HepG2 (cell line): ENCODE measurements around the gene DDX19B. TPM values are rescaled to one million over a fixed set of nuclear protein-coding genes. Genes with fewer than 3 reads are reported as not detected.

ENCODE experiments used
- BRCA1 ChIP-seq: sonication (generic); formaldehyde crosslinking; IDR thresholded peaks from 2 replicates; pipeline ENCODE4 v1.4.0; 2020; ENCODE audit warnings: missing genetic modification reagents
- CBX5 ChIP-seq: sonication (generic); formaldehyde crosslinking; IDR thresholded peaks from 2 replicates; pipeline ENCODE4 v1.4.0; 2020; ENCODE audit warnings: missing genetic modification reagents, borderline replicate concordance
- MYNN ChIP-seq: sonication (generic); formaldehyde crosslinking; IDR thresholded peaks from 2 replicates; pipeline ENCODE4 v1.4.0; 2020; ENCODE audit warnings: mild to moderate bottlenecking, low read depth, missing genetic modification reagents
- NAIF1 ChIP-seq: sonication (generic); formaldehyde crosslinking; IDR thresholded peaks from 2 replicates; pipeline ENCODE4 v1.5.0; 2020; ENCODE audit warnings: mild to moderate bottlenecking, missing genetic modification reagents, borderline replicate concordance
- PAWR ChIP-seq: sonication (generic); formaldehyde crosslinking; IDR thresholded peaks from 2 replicates; pipeline ENCODE4 v1.4.0; 2020; ENCODE audit warnings: missing genetic modification reagents, mild to moderate bottlenecking, borderline replicate concordance
- POLR2G ChIP-seq: fragments of 200-400 bp; formaldehyde crosslinking; IDR thresholded peaks from 2 replicates; pipeline ENCODE4 v1.6.1; 2018; ENCODE audit warnings: mild to moderate bottlenecking, low read depth, low read length, moderate library complexity
- PRPF4 ChIP-seq: fragments of 200-400 bp; formaldehyde crosslinking; IDR thresholded peaks from 2 replicates; pipeline ENCODE4 v1.6.1; 2016; ENCODE audit warnings: low read length, low read depth; ENCODE audit not compliant: poor library complexity, severe bottlenecking
- RAD51 ChIP-seq: fragments of 450-650 bp; IDR thresholded peaks from 2 replicates; pipeline ENCODE4 v1.6.1; 2016; ENCODE audit warnings: borderline replicate concordance
- SCMH1 ChIP-seq: sonication (generic); formaldehyde crosslinking; IDR thresholded peaks from 2 replicates; pipeline ENCODE4 v1.9.0; 2021; ENCODE audit warnings: missing genetic modification reagents, mild to moderate bottlenecking, borderline replicate concordance
- ZNF121 ChIP-seq: sonication (generic); formaldehyde crosslinking; IDR thresholded peaks from 2 replicates; pipeline ENCODE4 v1.5.0; 2020; ENCODE audit warnings: mild to moderate bottlenecking, missing genetic modification reagents
- ZNF296 ChIP-seq: sonication (generic); formaldehyde crosslinking; conservative IDR thresholded peaks from 2 replicates; pipeline ENCODE4 v1.5.0; 2020; ENCODE audit warnings: mild to moderate bottlenecking, missing genetic modification reagents
- ZNF503 ChIP-seq: sonication (generic); formaldehyde crosslinking; IDR thresholded peaks from 2 replicates; pipeline ENCODE4 v1.4.0; 2020; ENCODE audit warnings: missing genetic modification reagents
- ZNF574 ChIP-seq: sonication (generic); formaldehyde crosslinking; IDR thresholded peaks from 2 replicates; pipeline ENCODE4 v1.4.0; 2020; ENCODE audit warnings: missing genetic modification reagents
- ZNF652 ChIP-seq: IDR thresholded peaks from 2 replicates; pipeline ENCODE4 v1.6.1; 2016; ENCODE audit warnings: low read depth, borderline replicate concordance
- polyA plus RNA-seq, 8 experiments: library from polyadenylated mRNA; depleted of rRNA in 3 of 8; stranded (reverse) in 7 of 8; unstranded in 1 of 8; fragments of >200 nt; fragmentation: Illumina TruSeq in 4 of 8; extraction: Trizol in 4 of 8; gene quantifications; 2 replicates each; pipeline versions ENCODE4 v1.2.1 to v1.2.3, GENCODE V29; 2011 to 2016; ENCODE audit warnings: low read depth in 4 of 8, missing spikeins in 1 of 8, mixed read lengths in 1 of 8; ENCODE audit not compliant: insufficient read depth in 1 of 8
- total RNA-seq, 5 experiments: library from RNA; depleted of rRNA; stranded (reverse); fragments of >200 nt; fragmentation: Illumina TruSeq; extraction: Trizol; gene quantifications; 2 replicates each; pipeline ENCODE4 v1.2.3, GENCODE V29; 2016; ENCODE audit warnings: low read depth in 1 of 5
- TF ChIP-seq, protein P1 (sequence below): sonication (generic); formaldehyde crosslinking; IDR thresholded peaks from 2 replicates; pipeline ENCODE4 v1.9.0; 2022; ENCODE audit warnings: missing genetic modification reagents, mild to moderate bottlenecking, borderline replicate concordance
- TF ChIP-seq, protein P2 (sequence below): fragments of 450-650 bp; IDR thresholded peaks from 2 replicates; pipeline ENCODE4 v1.6.1; 2016

The DDX19B gene
- total and polyA plus RNA-seq, 2 of the 13 experiments (the other 11 are each of a cell fraction or from before 2014, with no cell fraction given): 36.2 to 40.0 TPM

- TF ChIP-seq ZNF503 (CRISPR knock-in tag): no peak
- TF ChIP-seq NAIF1: no peak
- no peak for TF ChIP-seq CBX5 (CRISPR knock-in tag)
- TF ChIP-seq, protein P1, sequence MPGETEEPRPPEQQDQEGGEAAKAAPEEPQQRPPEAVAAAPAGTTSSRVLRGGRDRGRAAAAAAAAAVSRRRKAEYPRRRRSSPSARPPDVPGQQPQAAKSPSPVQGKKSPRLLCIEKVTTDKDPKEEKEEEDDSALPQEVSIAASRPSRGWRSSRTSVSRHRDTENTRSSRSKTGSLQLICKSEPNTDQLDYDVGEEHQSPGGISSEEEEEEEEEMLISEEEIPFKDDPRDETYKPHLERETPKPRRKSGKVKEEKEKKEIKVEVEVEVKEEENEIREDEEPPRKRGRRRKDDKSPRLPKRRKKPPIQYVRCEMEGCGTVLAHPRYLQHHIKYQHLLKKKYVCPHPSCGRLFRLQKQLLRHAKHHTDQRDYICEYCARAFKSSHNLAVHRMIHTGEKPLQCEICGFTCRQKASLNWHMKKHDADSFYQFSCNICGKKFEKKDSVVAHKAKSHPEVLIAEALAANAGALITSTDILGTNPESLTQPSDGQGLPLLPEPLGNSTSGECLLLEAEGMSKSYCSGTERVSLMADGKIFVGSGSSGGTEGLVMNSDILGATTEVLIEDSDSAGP (CRISPR knock-in tag): peak; percentile 45
- TF ChIP-seq ZNF121 (CRISPR knock-in tag): no peak; the same call in 1 of the 2 replicates
- no peak for TF ChIP-seq POLR2G
- no peak for TF ChIP-seq ZNF296 (CRISPR knock-in tag)
- TF ChIP-seq PAWR (CRISPR knock-in tag): no peak; the same call in 1 of the 2 replicates
- TF ChIP-seq MYNN (CRISPR knock-in tag): no peak
- TF ChIP-seq RAD51: no peak
- TF ChIP-seq ZNF652 (CRISPR knock-in tag): no peak
- no peak for TF ChIP-seq BRCA1 (CRISPR knock-in tag)
- no peak for TF ChIP-seq PRPF4
- no peak for TF ChIP-seq ZNF574 (CRISPR knock-in tag)
- TF ChIP-seq, protein P2, sequence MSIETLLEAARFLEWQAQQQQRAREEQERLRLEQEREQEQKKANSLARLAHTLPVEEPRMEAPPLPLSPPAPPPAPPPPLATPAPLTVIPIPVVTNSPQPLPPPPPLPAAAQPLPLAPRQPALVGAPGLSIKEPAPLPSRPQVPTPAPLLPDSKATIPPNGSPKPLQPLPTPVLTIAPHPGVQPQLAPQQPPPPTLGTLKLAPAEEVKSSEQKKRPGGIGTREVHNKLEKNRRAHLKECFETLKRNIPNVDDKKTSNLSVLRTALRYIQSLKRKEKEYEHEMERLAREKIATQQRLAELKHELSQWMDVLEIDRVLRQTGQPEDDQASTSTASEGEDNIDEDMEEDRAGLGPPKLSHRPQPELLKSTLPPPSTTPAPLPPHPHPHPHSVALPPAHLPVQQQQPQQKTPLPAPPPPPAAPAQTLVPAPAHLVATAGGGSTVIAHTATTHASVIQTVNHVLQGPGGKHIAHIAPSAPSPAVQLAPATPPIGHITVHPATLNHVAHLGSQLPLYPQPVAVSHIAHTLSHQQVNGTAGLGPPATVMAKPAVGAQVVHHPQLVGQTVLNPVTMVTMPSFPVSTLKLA: no peak
- no peak for TF ChIP-seq SCMH1 (CRISPR knock-in tag)
Observed at GRCh38 chr16:70250748-70251628, 48.0 kb upstream of the DDX19B start (continued).
